Endothelial cell of umbilical vein (primary cell): ENCODE measurements around the gene POLRMT. TPM values are rescaled to one million over a fixed set of nuclear protein-coding genes. Genes with fewer than 3 reads are reported as not detected.

Source experiments
- BruUV-seq: library from RNA; stranded (reverse); fragments of 400-500 nt; replicated peaks from 2 replicates; lab custom pipeline; 2021; lab: Mats Ljungman, UMichigan
- CTCF ChIA-PET: fragments of 300-600, 350-600 bp; sonication (Branson Sonifier 250); formaldehyde crosslinking; loops from one replicate; lab custom pipeline; 2021; ENCODE audit warnings: antibody characterized with exemption, inconsistent platforms; lab: Charles Lee
- POLR2A ChIA-PET: fragments of 300-600, 350-600 bp; sonication (Branson Sonifier 250); formaldehyde crosslinking; loops from one replicate; lab custom pipeline; 2021; ENCODE audit warnings: antibody characterized with exemption, inconsistent platforms; lab: Charles Lee
- DNase-seq: peaks from one replicate; pipeline ENCODE4 v3.0.0-alpha.2; 2011; ENCODE audit warnings: low read depth, low spot score
- FAIRE-seq: peaks from 2 replicates; lab custom pipeline; 2011; peaks lifted over from hg19 to GRCh38; lab: Jason Lieb, UNC
- H2AFZ ChIP-seq: 2 replicates; pipeline ENCODE4 v1.6.0; 2012; ENCODE audit warnings: low read depth, low read length, control low read depth, inconsistent platforms
- H3K27ac ChIP-seq: 2 replicates; pipeline ENCODE4 v1.5.1; 2011; ENCODE audit warnings: low read depth, mild to moderate bottlenecking, control low read depth, low read length, moderate library complexity; ENCODE audit not compliant: insufficient read depth
- H3K27me3 ChIP-seq, 2 experiments: 2 replicates each; pipeline versions ENCODE4 v1.6.0 to v1.6.1; 2011; ENCODE audit warnings: low read length in 2 of 2, mixed read lengths in 1 of 2; ENCODE audit not compliant: control insufficient read depth in 2 of 2, insufficient read depth in 2 of 2
- H3K36me3 ChIP-seq, 2 experiments: 2 replicates in 1 of 2; 3 replicates in 1 of 2; pipeline ENCODE4 v1.5.1; 2011; ENCODE audit warnings: low read length in 2 of 2, mild to moderate bottlenecking in 1 of 2, moderate library complexity in 1 of 2; ENCODE audit not compliant: control insufficient read depth in 2 of 2, insufficient read depth in 2 of 2; ENCODE audit errors: extremely low read depth in 1 of 2
- H3K4me1 ChIP-seq: 3 replicates; pipeline ENCODE4 v1.5.1; 2011; ENCODE audit warnings: mild to moderate bottlenecking, low read length; ENCODE audit not compliant: control insufficient read depth, insufficient read depth; ENCODE audit errors: extremely low read depth
- H3K4me2 ChIP-seq: 2 replicates; pipeline ENCODE4 v1.6.1; 2011; ENCODE audit warnings: low read length, control low read depth, mixed read lengths; ENCODE audit not compliant: insufficient read depth
- H3K4me3 ChIP-seq, 3 experiments: fragments of 200-600 bp in 1 of 3; sonication (generic), shearing (Covaris generic) in 1 of 3; replicated peaks in 1 of 3; 2 replicates each; pipeline ENCODE4 v1.5.1; 2011 to 2016; ENCODE audit warnings: control low read depth in 3 of 3, low read length in 3 of 3, mild to moderate bottlenecking in 2 of 3, inconsistent platforms in 1 of 3, low read depth in 1 of 3, moderate library complexity in 1 of 3; ENCODE audit not compliant: insufficient read depth in 1 of 3
- H3K79me2 ChIP-seq: 2 replicates; pipeline ENCODE4 v1.6.0; 2012; ENCODE audit warnings: low read length, inconsistent platforms; ENCODE audit not compliant: control insufficient read depth, insufficient read depth
- H3K9ac ChIP-seq: replicated peaks from 2 replicates; pipeline ENCODE3; 2011; ENCODE audit warnings: low read length, control low read depth; ENCODE audit not compliant: insufficient read depth; ENCODE audit errors: extremely low read depth
- H3K9me1 ChIP-seq: replicated peaks from 3 replicates; pipeline ENCODE4 v1.6.0; 2011; ENCODE audit warnings: mild to moderate bottlenecking, low read length; ENCODE audit not compliant: control insufficient read depth, insufficient read depth; ENCODE audit errors: extremely low read depth
- H3K9me3 ChIP-seq: replicated peaks from 2 replicates; pipeline ENCODE4 v1.5.1; 2012; ENCODE audit warnings: low read length, inconsistent platforms; ENCODE audit not compliant: control insufficient read depth, insufficient read depth
- H4K20me1 ChIP-seq: replicated peaks from 2 replicates; pipeline ENCODE3; 2011; ENCODE audit warnings: mild to moderate bottlenecking, low read length; ENCODE audit not compliant: control insufficient read depth, insufficient read depth; ENCODE audit errors: extremely low read depth
- CTCF ChIP-seq, 2 donors: IDR thresholded peaks; 1 replicate in 1 of 2; 2 replicates in 1 of 2; pipeline ENCODE4 v1.5.1; 2011; ENCODE audit warnings: low read length in 2 of 2, mild to moderate bottlenecking in 2 of 2, moderate library complexity in 2 of 2, control low read depth in 1 of 2, inconsistent platforms in 1 of 2, low read depth in 1 of 2; ENCODE audit not compliant: insufficient read depth in 1 of 2; ENCODE audit errors: extremely low read depth in 1 of 2
- EZH2 ChIP-seq: IDR thresholded peaks from 2 replicates; pipeline ENCODE4 v1.6.1; 2012; ENCODE audit warnings: borderline replicate concordance, low read depth, mild to moderate bottlenecking, moderate library complexity, low read length, inconsistent platforms; ENCODE audit not compliant: severe bottlenecking
- FOS ChIP-seq: IDR thresholded peaks from 2 replicates; pipeline ENCODE4 v1.6.1; 2011; ENCODE audit warnings: mild to moderate bottlenecking, low read length, moderate library complexity, borderline replicate concordance; ENCODE audit not compliant: insufficient read depth
- GATA2 ChIP-seq: IDR thresholded peaks from 2 replicates; pipeline ENCODE4 v1.7.0; 2011; ENCODE audit warnings: low read depth, mild to moderate bottlenecking, moderate library complexity, mixed read lengths, low read length; ENCODE audit not compliant: insufficient read length, insufficient read depth
- JUN ChIP-seq: IDR thresholded peaks from 2 replicates; pipeline ENCODE4 v1.6.1; 2011; ENCODE audit warnings: borderline replicate concordance, low read depth; ENCODE audit not compliant: insufficient read length, insufficient read depth
- MAX ChIP-seq: IDR thresholded peaks from 2 replicates; pipeline ENCODE4 v1.6.1; 2011; ENCODE audit not compliant: insufficient read depth, insufficient read length
- MYC ChIP-seq: IDR thresholded peaks from one replicate; pipeline ENCODE4 v1.6.1; 2011; ENCODE audit warnings: mild to moderate bottlenecking, low read depth, low read length
- POLR2A ChIP-seq: IDR thresholded peaks from 2 replicates; pipeline ENCODE4 v1.6.1; 2012; ENCODE audit warnings: low read depth, mild to moderate bottlenecking, control low read depth, low read length
- POLR2AphosphoS5 ChIP-seq: IDR thresholded peaks from 2 replicates; pipeline ENCODE4 v1.6.1; 2012; ENCODE audit warnings: low read depth, mild to moderate bottlenecking, control low read depth, low read length, moderate library complexity; ENCODE audit not compliant: insufficient read depth
- dilution Hi-C: fragments of 300-500 bp; cut with MboI; formaldehyde crosslinking; loops from one replicate; pipeline ENCODE4 v1.15.0; 2019; ENCODE audit warnings: low sequenced_read_pairs; ENCODE audit not compliant: extremely low pct_ligation_motif_present
- intact Hi-C: fragments of 100-400 bp; cut with micrococcal nuclease; formaldehyde crosslinking; loops from one replicate; pipeline ENCODE4 v1.10.0; 2022
- polyA plus RNA-seq, 4 experiments: library from polyadenylated mRNA; depleted of rRNA in 3 of 4; stranded (reverse) in 3 of 4; unstranded in 1 of 4; fragments of >200 nt; gene quantifications; 2 replicates each; pipeline versions ENCODE4 v1.2.1 to v1.2.3, GENCODE V29; 2011 to 2012; ENCODE audit warnings: missing spikeins in 1 of 4
- total RNA-seq: library from RNA; stranded (reverse); gene quantifications from 2 replicates; pipeline ENCODE4 v1.2.3, GENCODE V29; 2021

POLRMT gene
- total and polyA plus RNA-seq, 2 donors (not counting 3 experiments of a cell fraction or from before 2014, with no cell fraction given) = 38.9 to 50.6 TPM

- no peaks in the 10 kb centered on the region for H3K27me3 ChIP-seq
- dilution Hi-C loops = no loop called here
- TF ChIP-seq EZH2 (no peak), MAX (no peak)
- no peak overlapping the region for H3K27ac ChIP-seq
- no peak overlapping the region for H3K4me2 ChIP-seq
- no peak overlapping the region for H3K9ac ChIP-seq
- no peak overlapping the region for H3K4me3 ChIP-seq
- H4K20me1 ChIP-seq = no peaks in the 10 kb centered on the region
- CTCF ChIA-PET = no interaction called here
- H3K9me1 ChIP-seq = no peaks in the 10 kb centered on the region
- no peaks in the 10 kb centered on the region for H3K36me3 ChIP-seq
- no peaks in the 10 kb centered on the region for H3K79me2 ChIP-seq
- H3K4me1 ChIP-seq = no peaks in the 10 kb centered on the region
- no peak for FAIRE-seq
- no TSS peak for BruUV-seq
- no peak overlapping the region for H2AFZ ChIP-seq
- POLR2A ChIA-PET = no interaction called here
- DNase-seq = no peak
- H3K9me3 ChIP-seq = no peaks in the 10 kb centered on the region
- intact Hi-C loops = no loop called here
Observed at GRCh38 chr19:601310-601709, 32.0 kb downstream of the POLRMT start.

GRCh38 chr19:597406-598315 lies 35.7 kb downstream of the POLRMT start:
- dilution Hi-C loops (no loop called here), intact Hi-C loops (no loop called here)
- POLR2A ChIA-PET = no interaction called here
- H3K27ac ChIP-seq = no peak overlapping the region
- H3K9me3 ChIP-seq = no peaks in the 10 kb centered on the region
- H2AFZ ChIP-seq = no peak overlapping the region
- BruUV-seq = no TSS peak
- CTCF ChIA-PET = no interaction called here
- no peaks in the 10 kb centered on the region for H3K4me1 ChIP-seq
- TF ChIP-seq GATA2 (no peak), JUN (no peak), CTCF (IDR thresholded peaks at IDR 0.05; ENCODE audit: extremely low read depth in 1 of 2, insufficient read depth in 1 of 2, low read depth in 1 of 2, low read length in 2 of 2) (no peak), POLR2A (no peak), MYC (no peak), EZH2 (no peak), FOS (no peak), POLR2AphosphoS5 (no peak), MAX (no peak)
- H3K27me3 ChIP-seq = no peaks in the 10 kb centered on the region
- H3K9me1 ChIP-seq = no peaks in the 10 kb centered on the region
- no peak for FAIRE-seq
- no peak overlapping the region for H3K4me3 ChIP-seq
- H4K20me1 ChIP-seq = no peaks in the 10 kb centered on the region
- H3K4me2 ChIP-seq = no peak overlapping the region
- no peak overlapping the region for H3K9ac ChIP-seq
- no peak for DNase-seq
- H3K79me2 ChIP-seq = no peaks in the 10 kb centered on the region
- no peaks in the 10 kb centered on the region for H3K36me3 ChIP-seq
